Measurements from ENCODE around the gene ENOX2.

ENOX2 gene

DNA sequence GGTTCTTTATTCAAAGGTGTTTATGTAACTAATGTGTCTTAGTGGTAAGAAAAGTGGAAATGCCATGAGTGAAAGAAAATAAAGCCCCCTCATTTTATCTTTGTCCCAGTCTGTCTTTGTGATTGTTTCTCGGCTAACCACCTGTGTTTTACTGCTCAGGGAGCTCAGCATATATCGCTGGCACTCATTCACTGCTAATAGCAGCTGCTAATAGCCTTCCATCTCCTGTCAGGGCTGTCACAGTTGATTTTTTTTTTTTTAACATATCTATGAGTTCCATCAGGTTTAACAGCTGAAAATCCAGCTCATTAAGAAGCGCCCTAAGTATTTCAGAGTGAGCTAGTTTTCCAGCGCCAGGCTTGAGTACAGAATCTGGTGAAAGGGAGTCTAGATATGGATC is 295.6 kb downstream of the ENOX2 start:
- TF ChIP-seq POLR2A (IDR thresholded peaks at IDR 0.05; ENCODE audit: low read depth, low read length) (no peak), PAX5 (IDR thresholded peaks at IDR 0.05; ENCODE audit: insufficient read depth, low read length, severe bottlenecking) (no peak), POLR2AphosphoS5 (IDR thresholded peaks at IDR 0.05; ENCODE audit: low read depth, low read length) (no peak), TAF1 (IDR thresholded peaks at IDR 0.05; ENCODE audit: low read depth, low read length) (no peak), POU2F2 (IDR thresholded peaks at IDR 0.05; ENCODE audit: low read depth, low read length) (no peak), SPI1 (IDR thresholded peaks at IDR 0.05; ENCODE audit: low read depth, low read length) (no peak)
- no peak for DNase-seq (ENCODE audit: insufficient read length, low spot score)
- no peak for FAIRE-seq

DNA sequence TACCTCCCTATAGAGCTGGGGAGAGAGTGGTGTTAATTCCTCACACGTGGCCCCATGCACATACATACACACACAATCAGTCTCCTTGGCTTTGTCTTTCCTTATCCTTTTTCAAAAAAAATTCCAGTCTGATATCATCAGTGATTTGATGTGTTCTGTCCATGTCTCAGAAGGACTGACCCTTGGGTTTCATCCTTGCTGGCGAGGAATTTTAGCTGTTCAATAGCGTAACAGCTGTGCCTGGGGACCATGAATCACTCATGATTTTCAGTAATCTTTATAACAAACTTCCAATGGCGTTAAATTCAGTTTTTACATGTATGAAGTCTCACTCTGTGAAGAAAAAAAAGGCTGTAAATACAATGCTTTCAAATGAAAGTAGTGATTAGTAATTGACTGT is 296.6 kb downstream of the ENOX2 start:
- no peak for FAIRE-seq
- TF ChIP-seq TAF1 (IDR thresholded peaks at IDR 0.05; ENCODE audit: low read depth, low read length) (no peak), SPI1 (IDR thresholded peaks at IDR 0.05; ENCODE audit: low read depth, low read length) (no peak), PAX5 (IDR thresholded peaks at IDR 0.05; ENCODE audit: insufficient read depth, low read length, severe bottlenecking) (no peak), POLR2A (IDR thresholded peaks at IDR 0.05; ENCODE audit: low read depth, low read length) (no peak), POU2F2 (IDR thresholded peaks at IDR 0.05; ENCODE audit: low read depth, low read length) (no peak), POLR2AphosphoS5 (IDR thresholded peaks at IDR 0.05; ENCODE audit: low read depth, low read length) (no peak)
- no peak for DNase-seq (ENCODE audit: insufficient read length, low spot score)

DNA sequence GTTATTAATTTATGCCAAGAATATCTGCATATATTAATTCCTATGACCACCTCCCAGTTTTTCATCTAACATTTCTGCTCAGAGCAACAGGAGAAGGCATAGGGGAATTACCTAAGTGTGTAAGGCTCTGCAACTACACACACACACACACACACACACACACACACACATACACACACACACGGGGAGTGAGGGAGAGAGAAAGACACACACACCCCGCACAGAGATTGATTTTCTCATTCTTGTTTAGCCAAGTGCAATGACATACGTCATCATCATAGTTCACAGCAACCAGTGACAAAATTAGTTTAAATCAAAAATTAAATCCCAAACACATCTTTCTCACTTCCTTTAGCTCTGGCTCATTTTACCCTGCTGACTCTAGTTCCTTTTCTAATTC is 298.1 kb downstream of the ENOX2 start:
- TF ChIP-seq PAX5 (IDR thresholded peaks at IDR 0.05; ENCODE audit: insufficient read depth, low read length, severe bottlenecking) (no peak), POLR2A (IDR thresholded peaks at IDR 0.05; ENCODE audit: low read depth, low read length) (no peak), POLR2AphosphoS5 (IDR thresholded peaks at IDR 0.05; ENCODE audit: low read depth, low read length) (no peak), POU2F2 (IDR thresholded peaks at IDR 0.05; ENCODE audit: low read depth, low read length) (no peak), TAF1 (IDR thresholded peaks at IDR 0.05; ENCODE audit: low read depth, low read length) (no peak), SPI1 (IDR thresholded peaks at IDR 0.05; ENCODE audit: low read depth, low read length) (no peak)
- DNase-seq (ENCODE audit: insufficient read length, low spot score) (no peak), FAIRE-seq (no peak)

DNA sequence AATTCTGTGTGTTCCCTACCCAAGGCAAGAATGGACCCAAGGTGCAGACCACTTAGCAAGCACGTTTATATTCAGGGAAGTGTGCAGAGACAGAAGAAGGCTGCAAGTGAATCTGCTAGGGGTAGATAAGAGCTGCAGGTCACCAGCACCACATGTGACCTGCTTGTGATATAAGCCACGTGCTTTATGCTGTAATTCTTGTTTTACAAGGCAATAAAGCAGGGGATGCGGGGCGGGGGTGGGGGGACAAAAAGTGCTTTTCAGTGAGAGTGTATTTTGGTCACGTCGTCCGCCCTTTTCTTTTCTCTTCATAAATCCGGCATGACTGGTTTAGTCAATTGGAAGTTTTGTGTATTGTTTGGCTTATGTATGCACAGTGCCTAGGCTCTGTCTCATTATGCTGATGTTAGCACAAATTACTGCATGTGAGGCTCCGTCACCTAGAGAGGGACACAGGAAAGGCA is 308.5 kb downstream of the ENOX2 start:
- FAIRE-seq (no peak), DNase-seq (ENCODE audit: insufficient read length, low spot score) (no peak)

DNA sequence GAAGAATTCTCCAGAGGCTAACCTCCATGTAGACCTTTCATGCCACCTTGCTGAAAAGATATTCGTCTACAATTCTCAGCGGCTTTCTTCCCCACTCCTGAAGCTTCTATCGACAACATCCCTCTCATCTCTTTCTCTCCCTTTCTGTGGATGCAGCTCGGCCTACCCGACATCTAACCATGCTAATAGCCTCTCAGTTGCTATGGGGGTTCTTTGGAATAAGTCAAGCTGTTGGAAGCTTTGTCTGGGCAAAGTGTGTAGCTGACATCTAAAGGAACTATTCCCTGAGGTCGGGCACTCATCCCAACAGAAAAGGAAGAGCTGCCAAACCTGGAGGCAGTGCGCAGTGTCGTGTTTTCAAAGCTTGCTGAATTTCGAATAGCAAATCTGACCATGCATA is 309.1 kb downstream of the ENOX2 start:
- FAIRE-seq (no peak), DNase-seq (ENCODE audit: insufficient read length, low spot score) (no peak)
- TF ChIP-seq POLR2AphosphoS5 (IDR thresholded peaks at IDR 0.05; ENCODE audit: low read depth, low read length): no peak
- TF ChIP-seq POU2F2 (IDR thresholded peaks at IDR 0.05; ENCODE audit: low read depth, low read length): no peak
- no peak for TF ChIP-seq PAX5 (IDR thresholded peaks at IDR 0.05; ENCODE audit: insufficient read depth, low read length, severe bottlenecking)
- TF ChIP-seq SPI1 (IDR thresholded peaks at IDR 0.05; ENCODE audit: low read depth, low read length): no peak
- no peak for TF ChIP-seq TAF1 (IDR thresholded peaks at IDR 0.05; ENCODE audit: low read depth, low read length)
- no peak for TF ChIP-seq POLR2A (IDR thresholded peaks at IDR 0.05; ENCODE audit: low read depth, low read length)

More for the DNA sequence above, 308.5 kb downstream of the ENOX2 start:
- no peak for TF ChIP-seq SPI1 (IDR thresholded peaks at IDR 0.05; ENCODE audit: low read depth, low read length)
- no peak for TF ChIP-seq POLR2A (IDR thresholded peaks at IDR 0.05; ENCODE audit: low read depth, low read length)
- no peak for TF ChIP-seq TAF1 (IDR thresholded peaks at IDR 0.05; ENCODE audit: low read depth, low read length)
- no peak for TF ChIP-seq PAX5 (IDR thresholded peaks at IDR 0.05; ENCODE audit: insufficient read depth, low read length, severe bottlenecking)
- TF ChIP-seq POLR2AphosphoS5 (IDR thresholded peaks at IDR 0.05; ENCODE audit: low read depth, low read length): no peak
- no peak for TF ChIP-seq POU2F2 (IDR thresholded peaks at IDR 0.05; ENCODE audit: low read depth, low read length)

DNA sequence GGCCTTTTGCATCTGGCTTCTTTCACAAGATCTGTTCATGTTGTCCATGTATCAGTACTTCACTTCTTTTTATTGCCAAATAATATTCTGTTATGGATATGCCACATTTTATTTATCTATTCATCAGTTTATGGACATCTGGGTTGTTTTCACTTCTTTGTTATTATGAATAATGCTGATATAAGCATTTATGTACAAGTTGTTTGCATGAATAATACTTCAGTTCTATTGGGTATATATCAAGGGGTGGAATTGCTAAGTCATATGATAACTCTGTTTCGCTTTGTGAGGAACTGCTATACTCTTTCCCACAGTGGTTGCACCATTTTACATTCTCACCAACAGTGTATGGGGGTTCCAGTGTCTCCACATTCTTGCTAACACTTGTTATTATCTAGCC is 310.8 kb downstream of the ENOX2 start:
- DNase-seq (ENCODE audit: insufficient read length, low spot score): no peak
- no peak for FAIRE-seq
- TF ChIP-seq POLR2AphosphoS5 (IDR thresholded peaks at IDR 0.05; ENCODE audit: low read depth, low read length) (no peak), SPI1 (IDR thresholded peaks at IDR 0.05; ENCODE audit: low read depth, low read length) (no peak), PAX5 (IDR thresholded peaks at IDR 0.05; ENCODE audit: insufficient read depth, low read length, severe bottlenecking) (no peak), TAF1 (IDR thresholded peaks at IDR 0.05; ENCODE audit: low read depth, low read length) (no peak)

- DNase-seq (ENCODE audit: insufficient read length, low spot score) (no peak), FAIRE-seq (no peak)
- TF ChIP-seq TAF1 (IDR thresholded peaks at IDR 0.05; ENCODE audit: low read depth, low read length) (no peak), SPI1 (IDR thresholded peaks at IDR 0.05; ENCODE audit: low read depth, low read length) (no peak), POLR2AphosphoS5 (IDR thresholded peaks at IDR 0.05; ENCODE audit: low read depth, low read length) (no peak), POLR2A (IDR thresholded peaks at IDR 0.05; ENCODE audit: low read depth, low read length) (no peak), POU2F2 (IDR thresholded peaks at IDR 0.05; ENCODE audit: low read depth, low read length) (no peak), PAX5 (IDR thresholded peaks at IDR 0.05; ENCODE audit: insufficient read depth, low read length, severe bottlenecking) (no peak)
These were observed 324.1 kb downstream of the ENOX2 start for GRCh38 chrX:130578906-130579305.

DNA sequence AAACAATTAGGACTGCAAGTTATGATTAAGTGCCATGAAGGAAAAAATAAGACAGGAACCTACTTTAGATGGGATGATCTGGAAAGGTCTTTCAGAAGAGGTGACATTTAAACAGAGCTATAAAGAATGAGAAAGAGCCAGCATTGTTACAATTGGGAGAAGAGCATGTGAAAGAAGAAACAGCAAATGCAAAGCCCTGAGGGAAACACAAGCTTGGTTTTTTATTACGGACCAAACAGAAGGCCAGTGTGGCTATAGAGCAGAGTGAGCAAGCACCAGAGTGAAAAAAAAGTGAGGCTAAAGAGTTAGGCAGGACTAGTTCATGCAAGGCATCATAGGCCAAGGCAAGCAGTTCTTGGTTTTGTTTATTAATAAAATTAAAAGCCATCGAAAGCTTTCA is 325.6 kb downstream of the ENOX2 start:
- no peak for FAIRE-seq
- no peak for DNase-seq (ENCODE audit: insufficient read length, low spot score)
- TF ChIP-seq POU2F2 (IDR thresholded peaks at IDR 0.05; ENCODE audit: low read depth, low read length) (no peak), POLR2A (IDR thresholded peaks at IDR 0.05; ENCODE audit: low read depth, low read length) (no peak), TAF1 (IDR thresholded peaks at IDR 0.05; ENCODE audit: low read depth, low read length) (no peak), SPI1 (IDR thresholded peaks at IDR 0.05; ENCODE audit: low read depth, low read length) (no peak), PAX5 (IDR thresholded peaks at IDR 0.05; ENCODE audit: insufficient read depth, low read length, severe bottlenecking) (no peak), POLR2AphosphoS5 (IDR thresholded peaks at IDR 0.05; ENCODE audit: low read depth, low read length) (no peak)

DNA sequence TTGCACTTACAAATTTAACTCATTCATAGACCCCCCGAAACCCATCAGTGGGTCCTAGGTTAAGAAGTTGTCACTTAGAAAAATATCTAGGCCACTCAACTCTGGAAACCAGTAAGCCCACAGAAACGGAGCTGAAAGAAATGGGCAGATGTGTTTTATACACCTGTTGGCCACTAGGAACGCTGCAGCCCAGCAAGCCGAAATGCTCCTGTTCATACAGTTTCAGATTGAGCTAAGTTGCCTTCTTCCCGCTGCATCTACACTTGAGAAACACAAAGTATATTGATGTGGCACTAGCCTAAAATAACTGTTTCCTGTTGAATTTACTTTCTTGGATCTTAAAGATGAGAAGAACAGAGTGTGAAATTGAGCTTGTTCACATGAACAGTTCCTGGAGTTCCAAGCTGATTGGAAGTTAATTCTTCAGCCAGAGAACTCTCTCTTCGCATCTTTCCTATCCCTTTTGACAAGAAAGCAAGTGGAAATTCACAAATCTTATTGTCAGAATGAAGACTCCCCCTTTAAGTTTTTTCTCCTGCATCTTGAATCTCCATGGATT is 327.1 kb downstream of the ENOX2 start:
- no peak for TF ChIP-seq PAX5 (IDR thresholded peaks at IDR 0.05; ENCODE audit: insufficient read depth, low read length, severe bottlenecking)
- TF ChIP-seq POU2F2 (IDR thresholded peaks at IDR 0.05; ENCODE audit: low read depth, low read length): no peak
- no peak for TF ChIP-seq SPI1 (IDR thresholded peaks at IDR 0.05; ENCODE audit: low read depth, low read length)
- TF ChIP-seq POLR2AphosphoS5 (IDR thresholded peaks at IDR 0.05; ENCODE audit: low read depth, low read length): no peak
- no peak for TF ChIP-seq TAF1 (IDR thresholded peaks at IDR 0.05; ENCODE audit: low read depth, low read length)
- no peak for TF ChIP-seq POLR2A (IDR thresholded peaks at IDR 0.05; ENCODE audit: low read depth, low read length)
- DNase-seq (ENCODE audit: insufficient read length, low spot score) (no peak), FAIRE-seq (peak; percentile 75)
